RWPE1 (cell line): ENCODE data around the gene CELF3.

Experiments used
- CTCF ChIA-PET: fragments of 350-600 bp; sonication (Branson Sonifier 250); formaldehyde crosslinking; extraction: SDS; loops from one replicate; lab custom pipeline; 2021; lab: Yijun Ruan, JAX
- POLR2A ChIA-PET: fragments of 400-600 bp; formaldehyde crosslinking; extraction: SDS; loops from one replicate; lab custom pipeline; 2020; ENCODE audit warnings: antibody characterized with exemption; ENCODE audit not compliant: low non-redundant PET; lab: Yijun Ruan, JAX
- DNase-seq: peaks from one replicate; pipeline ENCODE4 v3.0.0; 2012; ENCODE audit warnings: low spot score
- H3K27ac ChIP-seq: fragments of 450-650 bp; 2 replicates; pipeline ENCODE4 v1.5.1; 2017
- TF ChIP-seq, protein P1 (sequence below): fragments of 450-650 bp; conservative IDR thresholded peaks from 2 replicates; pipeline ENCODE4 v1.5.1; 2017; ENCODE audit warnings: low read depth, mild to moderate bottlenecking

The CELF3 gene

DNA sequence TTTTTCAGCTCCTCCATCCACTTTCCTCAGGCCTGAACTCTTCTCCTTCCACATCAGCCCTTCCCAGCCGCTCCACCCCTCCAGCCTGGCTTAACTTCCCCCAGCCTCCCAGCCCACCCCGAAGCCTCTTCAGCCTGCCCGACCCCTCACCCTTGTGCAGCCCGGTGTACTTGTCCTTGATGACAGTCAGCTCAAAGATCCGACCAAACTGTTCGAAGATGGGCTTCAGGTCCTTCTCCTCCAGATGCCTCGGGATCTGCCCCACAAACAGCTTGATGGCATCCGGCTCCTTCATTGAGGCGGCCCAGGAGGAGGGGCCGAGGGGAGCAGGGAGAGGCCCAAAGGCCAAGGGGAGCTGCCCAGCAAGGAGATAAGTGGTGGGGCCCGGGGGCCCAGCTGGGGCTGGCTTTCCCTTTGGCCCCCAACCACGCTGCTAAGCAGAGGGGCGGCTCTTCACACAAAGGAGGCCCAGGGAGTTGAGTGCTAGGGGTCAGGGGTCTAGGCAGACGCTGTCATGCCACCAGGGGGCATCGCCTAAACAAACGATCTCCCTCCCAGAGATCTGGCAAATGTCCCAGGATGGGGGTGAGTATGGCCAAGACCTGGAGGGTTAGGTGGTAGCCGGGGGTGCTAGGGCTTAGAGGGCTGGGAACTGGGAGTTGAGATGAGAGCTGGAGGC is 738 bp downstream of the CELF3 start:
- DNase-seq: no peak

DNA sequence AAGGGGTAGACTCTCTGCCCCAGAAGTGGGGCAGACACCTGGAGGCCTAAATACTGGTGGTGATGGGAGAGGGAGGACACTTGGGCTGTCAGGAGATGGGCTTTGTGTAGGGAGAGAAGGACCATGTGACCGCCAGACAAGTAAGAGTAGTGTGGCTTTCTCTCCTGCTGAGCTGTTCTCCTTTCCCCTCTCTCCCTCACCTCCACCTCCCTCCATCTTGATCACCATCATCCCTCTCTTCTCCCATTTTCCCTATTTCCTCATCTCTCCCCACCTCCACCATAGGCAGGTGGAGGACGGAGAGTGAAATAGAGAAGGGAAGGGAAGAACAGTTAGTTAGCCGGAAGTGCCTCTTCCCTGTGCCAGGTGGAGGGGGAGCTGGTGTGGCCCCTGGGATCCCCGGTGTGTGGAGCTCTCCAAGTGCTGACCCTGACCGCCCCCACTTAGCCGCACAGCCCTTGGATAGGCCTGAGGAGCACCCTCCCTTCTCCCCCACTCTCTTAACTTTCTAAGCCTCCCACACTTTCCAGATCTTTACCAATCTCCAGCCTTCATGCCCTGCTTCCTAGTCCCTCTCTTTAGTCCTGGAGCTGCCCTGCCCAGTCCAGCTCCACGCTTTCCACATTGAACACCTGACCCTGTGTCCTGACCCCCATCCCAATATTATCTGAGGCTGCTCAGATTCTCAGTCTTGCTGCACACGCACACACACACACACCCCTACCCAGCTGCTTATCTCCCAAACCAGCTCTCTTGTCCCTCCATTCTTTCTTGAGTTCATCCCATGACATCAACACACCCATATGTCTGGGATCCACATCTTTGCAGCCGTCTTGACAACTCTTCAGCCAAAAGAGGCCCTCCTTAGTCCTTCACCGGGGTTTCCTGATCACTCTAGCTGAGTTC is 1.5 kb downstream of the CELF3 start:
- TF ChIP-seq, protein P1, sequence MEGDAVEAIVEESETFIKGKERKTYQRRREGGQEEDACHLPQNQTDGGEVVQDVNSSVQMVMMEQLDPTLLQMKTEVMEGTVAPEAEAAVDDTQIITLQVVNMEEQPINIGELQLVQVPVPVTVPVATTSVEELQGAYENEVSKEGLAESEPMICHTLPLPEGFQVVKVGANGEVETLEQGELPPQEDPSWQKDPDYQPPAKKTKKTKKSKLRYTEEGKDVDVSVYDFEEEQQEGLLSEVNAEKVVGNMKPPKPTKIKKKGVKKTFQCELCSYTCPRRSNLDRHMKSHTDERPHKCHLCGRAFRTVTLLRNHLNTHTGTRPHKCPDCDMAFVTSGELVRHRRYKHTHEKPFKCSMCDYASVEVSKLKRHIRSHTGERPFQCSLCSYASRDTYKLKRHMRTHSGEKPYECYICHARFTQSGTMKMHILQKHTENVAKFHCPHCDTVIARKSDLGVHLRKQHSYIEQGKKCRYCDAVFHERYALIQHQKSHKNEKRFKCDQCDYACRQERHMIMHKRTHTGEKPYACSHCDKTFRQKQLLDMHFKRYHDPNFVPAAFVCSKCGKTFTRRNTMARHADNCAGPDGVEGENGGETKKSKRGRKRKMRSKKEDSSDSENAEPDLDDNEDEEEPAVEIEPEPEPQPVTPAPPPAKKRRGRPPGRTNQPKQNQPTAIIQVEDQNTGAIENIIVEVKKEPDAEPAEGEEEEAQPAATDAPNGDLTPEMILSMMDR: no peak
- POLR2A ChIA-PET: no interaction called here
- H3K27ac ChIP-seq: no peak overlapping the region
- no peak for DNase-seq
- CTCF ChIA-PET: interaction anchor here (0.5 to 0.6 kb wide), 2 partner anchors 29 to 221 kb away, joined by 3 read pairs; no protein-coding TSS in a partner anchor

More for the DNA sequence above, 738 bp downstream of the CELF3 start:
- CTCF ChIA-PET: interaction anchor here (0.5 to 0.6 kb wide), 2 partner anchors 29 to 222 kb away, joined by 3 read pairs; no protein-coding TSS in a partner anchor
- TF ChIP-seq, protein P1: no peak
- H3K27ac ChIP-seq: no peak overlapping the region
- POLR2A ChIA-PET: no interaction called here

DNA sequence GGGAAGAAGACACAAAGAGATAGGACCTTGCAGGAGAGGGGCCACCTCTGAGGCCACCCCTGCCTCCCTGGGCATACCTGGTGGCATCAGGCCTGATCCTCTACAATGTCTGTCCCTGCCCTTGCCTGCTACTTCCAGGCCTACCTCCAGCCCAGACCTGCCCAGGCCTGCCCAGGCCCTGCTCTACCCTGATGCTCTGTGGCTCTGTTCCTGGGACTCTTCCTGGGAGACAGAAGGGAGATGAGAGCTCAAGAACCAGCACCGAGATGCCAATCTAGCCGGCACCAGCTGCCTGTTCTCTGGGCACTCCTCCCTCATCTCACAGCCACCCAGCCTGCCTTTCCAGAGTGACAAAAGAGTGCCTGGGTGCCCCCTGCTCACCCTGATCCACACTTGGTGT is 2.7 kb downstream of the CELF3 start:
- ChIA-PET CTCF (interaction anchor here (0.6 kb wide), 1 partner anchor 19 kb away, joined by 3 read pairs; no protein-coding TSS in a partner anchor), POLR2A (no interaction called here)
- H3K27ac ChIP-seq: no peak overlapping the region
- DNase-seq: peak; percentile 34
- TF ChIP-seq, protein P1: no peak

DNA sequence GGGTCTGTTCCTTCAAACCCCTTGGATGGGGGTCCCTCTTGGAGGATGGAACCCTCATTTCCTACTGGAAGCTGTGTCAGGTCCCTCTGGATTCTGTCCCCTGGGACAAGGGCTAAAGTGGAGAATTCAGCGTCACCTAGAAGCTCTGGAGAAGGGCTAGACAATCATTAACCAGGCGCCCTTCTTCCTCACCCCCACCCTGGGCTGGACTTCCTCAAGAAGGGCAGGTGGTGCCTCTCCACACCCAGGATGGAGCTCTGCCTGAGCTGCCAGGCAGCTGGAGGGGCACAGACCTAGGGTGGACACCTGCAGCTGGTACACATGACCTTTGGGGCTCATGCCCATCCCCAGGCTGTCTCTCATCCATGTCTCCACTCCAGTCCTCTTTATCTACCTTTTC is 3.6 kb downstream of the CELF3 start:
- no peak overlapping the region for H3K27ac ChIP-seq
- TF ChIP-seq, protein P1: no peak
- POLR2A ChIA-PET: no interaction called here
- DNase-seq: no peak
- CTCF ChIA-PET: interaction anchor here (0.5 kb wide), 1 partner anchor 12 kb away, joined by 3 read pairs; no protein-coding TSS in a partner anchor

DNA sequence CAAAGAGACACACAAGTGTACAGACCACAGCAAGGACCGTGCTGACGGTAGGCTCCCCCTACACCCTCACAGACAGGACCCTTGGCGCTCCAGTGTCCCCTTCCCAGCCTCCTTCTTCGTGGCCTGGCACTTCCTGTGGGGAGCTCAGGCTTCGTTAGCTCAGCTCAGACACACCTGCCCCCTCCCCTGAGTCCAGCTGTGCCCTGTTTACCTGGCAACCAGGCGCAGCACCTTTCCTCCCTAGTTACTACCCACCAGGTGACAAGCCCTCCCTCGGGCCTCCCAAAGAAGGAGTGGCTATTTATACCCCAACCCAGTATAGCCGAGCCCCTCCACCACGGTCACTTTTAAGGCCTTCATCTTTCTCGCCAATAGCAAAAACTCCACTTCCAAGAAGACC is 4.7 kb downstream of the CELF3 start:
- ChIA-PET POLR2A (no interaction called here), CTCF (interaction anchor here (0.8 kb wide), 1 partner anchor 19 kb away, joined by 5 read pairs; no protein-coding TSS in a partner anchor)
- TF ChIP-seq, protein P1: no peak
- H3K27ac ChIP-seq: no peak overlapping the region
- DNase-seq: no peak
